Activated T-helper 1 cell treated with anti-CD3 and anti-CD28 coated beads, Interleukin-12 subunit alpha, Interleukin-12 subunit beta, Interleukin-2, Interleukin-4 antibody, amounts not matched to agents 30 ng/mL and 10 ng/mL and 1 ng/mL, durations not matched to agents 14 hours and 24 hours and 36 hours (primary cell): ENCODE results near the gene P2RX5. TPM values are rescaled to one million over a fixed set of nuclear protein-coding genes. Genes with fewer than 3 reads are reported as not detected.

Experiments used
- DNase-seq: peaks from one replicate; pipeline ENCODE4 v3.0.0; 2021; ENCODE audit warnings: low spot score
- H3K27ac Mint-ChIP-seq: one replicate; pipeline ENCODE4 v1.8.0; 2021; ENCODE audit warnings: mild to moderate bottlenecking, mixed read lengths
- H3K27me3 Mint-ChIP-seq: one replicate; pipeline ENCODE4 v1.8.0; 2022; ENCODE audit warnings: mild to moderate bottlenecking, moderate library complexity, mixed read lengths; ENCODE audit not compliant: insufficient read depth
- H3K36me3 Mint-ChIP-seq: one replicate; pipeline ENCODE4 v1.8.0; 2021; ENCODE audit warnings: low read depth, mixed read lengths
- H3K4me1 Mint-ChIP-seq: one replicate; pipeline ENCODE4 v1.8.0; 2021; ENCODE audit warnings: low read depth, mixed read lengths
- H3K4me3 Mint-ChIP-seq: one replicate; pipeline ENCODE4 v1.8.0; 2021; ENCODE audit warnings: mild to moderate bottlenecking, moderate library complexity, mixed read lengths
- H3K9me3 Mint-ChIP-seq: one replicate; pipeline ENCODE4 v1.8.0; 2021; ENCODE audit warnings: mixed read lengths
- intact Hi-C: fragments of 100-400 bp; cut with micrococcal nuclease; formaldehyde crosslinking; loops from one replicate; pipeline ENCODE4 v1.15.1; 2024
- total RNA-seq: library from RNA; stranded (reverse); gene quantifications from 2 replicates; pipeline ENCODE4 v1.2.3, GENCODE V29; 2022

P2RX5 gene
- total RNA-seq, 1 donor from 2014 or later, result 143 TPM

DNA sequence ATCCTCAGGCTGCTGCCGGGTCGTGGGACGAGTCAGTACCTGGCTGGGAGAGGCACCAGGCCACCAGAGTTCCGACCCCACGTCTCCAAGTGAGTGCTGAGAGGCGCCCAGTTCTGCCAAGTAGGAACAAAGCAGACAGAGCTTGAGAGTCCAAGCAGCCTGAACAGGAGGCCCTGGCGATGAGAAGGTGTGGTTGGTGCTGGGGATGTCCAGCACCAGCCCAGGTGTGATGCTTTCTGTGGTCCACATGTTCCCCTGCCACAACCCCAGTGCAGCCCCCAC, 38.4 kb downstream of the P2RX5 start:
- intact Hi-C loops, result no loop called here
- no peak for DNase-seq
- H3K4me3 Mint-ChIP-seq, result no peak overlapping the region
- no peaks in the 10 kb centered on the region for H3K4me1 Mint-ChIP-seq
- H3K36me3 Mint-ChIP-seq, result peaks cover 1% of the 10 kb centered on the region
- no peaks in the 10 kb centered on the region for H3K27me3 Mint-ChIP-seq
- no peak overlapping the region for H3K27ac Mint-ChIP-seq
- H3K9me3 Mint-ChIP-seq, result no peaks in the 10 kb centered on the region

DNA sequence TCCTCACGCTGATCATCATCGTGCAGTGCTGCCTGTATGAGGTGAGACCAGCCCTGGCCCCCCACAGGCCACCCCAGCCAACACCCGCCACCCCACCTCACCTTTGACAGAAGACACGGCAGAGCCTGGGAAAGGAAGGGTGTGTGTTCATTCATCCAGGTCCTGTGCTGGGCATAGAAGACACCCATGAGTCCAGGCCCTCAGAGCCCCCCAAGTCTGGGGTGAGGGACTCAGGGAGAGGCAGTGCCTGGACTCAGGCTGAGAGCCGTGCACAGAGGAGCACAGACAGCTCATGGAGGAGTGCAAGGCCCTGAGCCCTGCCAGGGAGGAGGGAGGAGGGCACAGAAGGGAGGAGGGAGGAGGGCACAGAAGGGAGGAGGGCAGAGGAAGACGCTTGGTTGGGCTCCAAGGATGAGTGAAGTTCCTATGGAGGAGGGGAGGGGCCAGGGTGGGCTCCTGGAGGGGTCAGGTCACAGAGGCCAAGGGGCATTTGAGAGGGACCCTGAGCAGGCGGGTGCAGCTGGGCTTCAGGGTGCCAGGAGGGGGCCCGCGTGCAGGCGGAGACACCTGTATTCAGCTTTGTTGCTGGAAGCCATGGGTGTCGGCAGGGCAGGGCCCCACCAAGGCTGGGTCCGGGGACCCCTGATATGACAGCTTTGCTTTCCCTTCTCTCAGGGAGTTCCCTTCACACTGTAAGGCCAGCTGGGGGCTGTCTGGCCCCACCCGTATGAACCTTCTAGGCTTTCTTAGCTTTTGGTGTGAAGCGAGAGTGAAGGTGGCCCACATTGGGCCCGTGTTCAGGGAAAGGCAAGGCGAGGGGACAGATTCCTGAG, 39.0 kb downstream of the P2RX5 start:
- no peak overlapping the region for H3K4me3 Mint-ChIP-seq
- H3K27ac Mint-ChIP-seq, result no peak overlapping the region
- no peaks in the 10 kb centered on the region for H3K4me1 Mint-ChIP-seq
- DNase-seq, result no peak
- intact Hi-C loops, result no loop called here
- peaks cover 1% of the 10 kb centered on the region for H3K36me3 Mint-ChIP-seq
- H3K9me3 Mint-ChIP-seq, result no peaks in the 10 kb centered on the region
- H3K27me3 Mint-ChIP-seq, result no peaks in the 10 kb centered on the region

DNA sequence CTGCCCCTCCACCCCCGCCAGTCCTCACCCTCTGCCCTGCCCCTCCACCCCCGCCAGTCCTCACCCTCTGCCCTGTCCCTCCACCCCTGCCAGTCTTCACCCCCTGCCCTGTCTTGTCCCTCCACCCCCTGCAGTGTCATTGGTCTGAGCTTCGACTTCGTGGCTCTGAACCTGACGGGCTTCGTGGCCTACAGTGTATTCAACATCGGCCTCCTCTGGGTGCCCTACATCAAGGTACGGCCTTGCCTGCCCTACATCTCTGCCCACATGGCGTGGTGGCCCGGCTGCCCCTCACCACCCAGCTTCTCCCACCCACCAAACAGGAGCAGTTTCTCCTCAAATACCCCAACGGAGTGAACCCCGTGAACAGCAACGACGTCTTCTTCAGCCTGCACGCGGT, 39.6 kb downstream of the P2RX5 start:
- Mint-ChIP-seq H3K27me3 (no peaks in the 10 kb centered on the region), H3K9me3 (no peaks in the 10 kb centered on the region), H3K4me1 (no peaks in the 10 kb centered on the region), H3K36me3 (peaks cover 1% of the 10 kb centered on the region), H3K27ac (no peak overlapping the region), H3K4me3 (no peak overlapping the region)
- DNase-seq, result no peak
- intact Hi-C loops, result no loop called here

DNA sequence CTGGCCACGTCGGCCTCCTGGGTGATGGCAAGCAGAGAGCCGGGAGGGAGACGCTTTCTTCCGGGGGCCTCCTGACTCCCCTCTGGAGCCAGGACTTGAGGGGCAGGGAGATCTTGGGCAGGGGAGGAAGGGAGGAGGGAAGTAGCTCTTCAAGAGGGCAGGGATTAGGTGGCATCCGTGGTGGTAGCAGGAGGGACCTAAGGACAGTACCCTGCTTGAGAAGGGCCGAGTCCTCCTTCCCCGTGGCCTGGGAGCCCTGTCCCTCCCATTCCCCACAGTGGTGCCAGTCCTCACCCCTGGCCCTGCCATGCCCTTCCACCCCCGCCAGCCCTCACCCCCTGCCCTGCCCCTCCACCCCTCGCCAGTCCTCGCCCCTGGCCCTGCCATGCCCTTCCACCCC, 40.2 kb downstream of the P2RX5 start:
- Mint-ChIP-seq H3K27ac (no peak overlapping the region), H3K36me3 (peaks cover 1% of the 10 kb centered on the region), H3K27me3 (no peaks in the 10 kb centered on the region), H3K4me1 (no peaks in the 10 kb centered on the region), H3K4me3 (no peak overlapping the region), H3K9me3 (no peaks in the 10 kb centered on the region)
- intact Hi-C loops, result no loop called here
- DNase-seq, result no peak

DNA sequence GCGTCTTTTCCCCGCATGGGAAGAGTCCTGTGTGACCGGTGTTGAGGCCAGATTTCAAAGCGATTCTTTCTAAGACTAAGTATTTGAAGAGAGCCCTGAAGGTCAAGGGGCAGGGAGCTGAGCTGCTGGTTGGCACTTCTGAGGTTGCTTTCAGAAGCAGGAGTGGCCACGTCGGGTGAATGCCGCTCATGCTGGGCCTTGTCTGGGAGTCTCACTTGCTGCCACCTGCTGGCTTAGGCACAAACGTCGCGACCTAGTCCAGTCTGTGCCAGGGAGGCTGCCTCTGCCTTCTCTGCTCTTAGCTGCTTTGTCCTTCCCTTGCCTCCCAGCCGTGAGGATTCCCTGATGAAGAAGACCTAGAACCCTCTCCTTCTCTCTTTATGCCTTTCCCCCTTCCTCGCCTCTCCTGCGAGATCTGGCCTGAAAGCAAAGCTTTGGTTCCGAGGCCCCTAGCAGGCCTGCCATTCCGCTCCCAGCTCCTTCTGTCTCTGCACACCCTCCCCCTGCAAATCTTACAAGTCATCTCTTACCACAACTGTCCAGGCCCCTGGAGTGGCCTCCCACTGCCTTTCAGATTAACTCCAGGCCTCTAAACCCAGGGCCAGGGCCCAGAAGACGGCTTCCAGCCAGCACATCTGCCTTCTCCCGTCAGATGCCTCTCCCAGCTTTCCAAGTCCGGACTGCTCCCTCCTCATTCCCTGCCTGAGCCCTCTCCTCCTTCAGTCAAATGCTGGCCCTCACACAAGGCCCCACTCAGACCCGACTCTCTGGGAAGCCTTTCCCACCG, 48.0 kb downstream of the P2RX5 start:
- intact Hi-C loops, result loop anchor here (1.0 kb wide), 1 partner anchor 46 kb away; no protein-coding TSS in a partner anchor

DNA sequence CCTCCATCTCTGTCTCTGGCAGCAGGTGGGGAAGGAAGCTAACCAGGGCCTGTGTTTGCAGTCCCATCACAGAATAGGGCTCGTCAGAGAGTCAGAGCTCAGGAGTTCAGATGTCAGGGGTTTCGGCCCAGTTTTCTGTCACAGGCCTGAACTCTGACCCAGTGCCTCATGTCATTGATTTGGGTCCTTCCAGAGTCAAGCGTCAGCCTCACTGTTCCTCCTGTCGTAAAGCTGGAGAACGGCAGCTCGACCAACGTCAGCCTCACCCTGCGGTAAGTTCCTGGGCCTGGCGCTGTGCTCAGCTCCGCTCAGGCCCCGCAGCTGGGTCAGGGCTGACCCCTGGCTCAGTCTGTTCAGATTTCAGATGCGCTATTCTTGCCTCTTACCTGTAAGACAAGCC, 48.7 kb downstream of the P2RX5 start:
- Mint-ChIP-seq H3K36me3 (peaks cover 31% of the 10 kb centered on the region), H3K27me3 (no peaks in the 10 kb centered on the region), H3K27ac (no peak overlapping the region), H3K4me3 (no peak overlapping the region), H3K9me3 (no peaks in the 10 kb centered on the region), H3K4me1 (peaks cover 21% of the 10 kb centered on the region)
- intact Hi-C loops, result no loop called here
- DNase-seq, result no peak

More for the DNA sequence above, 48.0 kb downstream of the P2RX5 start:
- H3K27ac Mint-ChIP-seq, result no peak overlapping the region
- peaks cover 16% of the 10 kb centered on the region for H3K4me1 Mint-ChIP-seq
- DNase-seq, result no peak
- no peak overlapping the region for H3K4me3 Mint-ChIP-seq
- no peaks in the 10 kb centered on the region for H3K9me3 Mint-ChIP-seq
- peaks cover 28% of the 10 kb centered on the region for H3K36me3 Mint-ChIP-seq
- no peaks in the 10 kb centered on the region for H3K27me3 Mint-ChIP-seq

DNA sequence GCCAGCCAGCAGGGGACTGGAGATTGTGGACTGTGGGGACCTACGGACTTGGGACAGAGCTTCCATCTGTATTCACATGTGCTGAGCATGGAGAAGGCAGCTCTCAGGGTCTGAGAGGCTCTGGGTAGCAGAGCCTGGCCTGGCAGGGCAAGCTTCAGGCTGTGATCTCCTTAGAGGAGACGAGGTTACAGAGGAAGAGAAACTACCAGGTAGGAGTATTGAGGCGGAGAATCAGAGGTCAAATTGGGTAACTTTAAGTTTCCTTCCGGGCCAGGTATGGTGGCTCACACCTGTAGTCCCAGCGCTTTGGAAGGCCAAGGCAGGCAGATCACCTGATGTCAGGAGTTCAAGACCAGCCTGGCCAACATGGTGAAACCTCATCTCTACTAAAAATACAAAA, 50.6 kb downstream of the P2RX5 start:
- Mint-ChIP-seq H3K9me3 (no peaks in the 10 kb centered on the region), H3K27ac (peak overlapping the region; percentile 40), H3K27me3 (no peaks in the 10 kb centered on the region), H3K4me1 (peaks cover 37% of the 10 kb centered on the region), H3K36me3 (peaks cover 37% of the 10 kb centered on the region), H3K4me3 (no peak overlapping the region)
- intact Hi-C loops, result no loop called here
- DNase-seq, result no peak

DNA sequence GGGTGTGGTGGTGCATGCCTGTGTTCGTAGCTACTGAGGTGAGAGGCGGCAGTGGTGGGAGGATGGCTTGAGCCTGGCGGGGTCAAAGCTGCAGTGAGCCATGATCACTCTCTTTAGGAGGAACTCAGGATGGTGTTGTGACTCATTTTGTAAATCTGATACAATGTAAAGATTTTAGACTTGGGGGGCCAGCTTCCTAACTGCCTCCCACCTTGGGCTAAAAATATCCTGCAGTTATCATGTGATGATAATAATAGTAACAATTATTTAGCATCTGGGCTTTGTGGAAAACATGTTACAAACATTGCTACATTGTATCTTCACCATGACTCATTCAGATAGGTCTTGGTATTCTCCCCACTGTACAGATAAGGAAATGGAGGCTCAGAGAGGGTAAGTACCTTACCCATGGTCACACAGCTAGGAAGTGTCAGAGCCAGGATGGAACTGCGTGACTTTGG, 52.0 kb downstream of the P2RX5 start:
- Mint-ChIP-seq H3K4me3 (no peak overlapping the region), H3K27me3 (no peaks in the 10 kb centered on the region), H3K27ac (peak overlapping the region; percentile 87), H3K36me3 (peaks cover 35% of the 10 kb centered on the region), H3K9me3 (no peaks in the 10 kb centered on the region), H3K4me1 (peaks cover 48% of the 10 kb centered on the region)
- no peak for DNase-seq
- intact Hi-C loops, result no loop called here

DNA sequence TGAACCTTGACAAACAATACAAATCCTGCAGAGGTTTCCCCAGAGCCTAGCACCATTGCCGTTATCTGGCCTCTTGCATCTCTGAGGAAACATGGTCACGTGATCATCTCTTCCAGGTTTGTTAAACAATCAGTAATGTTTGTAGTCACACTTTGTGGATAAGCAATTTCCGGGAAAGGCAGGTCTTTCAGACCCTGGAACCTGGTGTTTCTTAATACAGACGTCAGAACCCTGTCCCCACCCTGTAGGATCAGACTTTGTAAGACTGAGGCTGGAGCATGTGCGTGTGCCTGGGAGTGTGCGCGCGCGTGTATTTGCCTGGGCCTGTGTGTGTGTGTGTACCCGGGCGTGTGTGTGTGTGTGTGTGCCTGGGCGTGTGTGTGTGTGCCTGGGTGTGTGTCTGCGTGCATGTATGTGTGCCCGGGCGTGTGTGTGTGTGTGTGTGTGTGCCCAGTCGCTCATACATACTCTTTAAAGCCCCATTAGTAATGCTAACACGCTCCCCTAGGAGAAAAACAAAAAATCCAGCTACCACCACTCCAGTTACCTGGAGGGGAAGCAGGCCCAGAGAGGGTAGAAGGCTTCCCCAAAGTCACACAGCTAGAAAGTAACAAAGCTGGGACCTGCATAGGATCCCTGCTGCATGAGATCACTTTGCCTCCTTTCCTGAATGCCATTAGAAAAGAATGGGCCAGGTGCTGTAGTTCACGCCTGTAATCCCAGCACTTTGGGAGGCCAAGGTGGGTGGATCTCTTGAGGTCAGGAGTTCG, 54.1 kb downstream of the P2RX5 start:
- Mint-ChIP-seq H3K36me3 (peaks cover 35% of the 10 kb centered on the region), H3K27ac (peak overlapping the region; percentile 48), H3K27me3 (no peaks in the 10 kb centered on the region), H3K4me1 (peaks cover 65% of the 10 kb centered on the region), H3K4me3 (no peak overlapping the region), H3K9me3 (no peaks in the 10 kb centered on the region)
- DNase-seq, result no peak
- intact Hi-C loops, result no loop called here

DNA sequence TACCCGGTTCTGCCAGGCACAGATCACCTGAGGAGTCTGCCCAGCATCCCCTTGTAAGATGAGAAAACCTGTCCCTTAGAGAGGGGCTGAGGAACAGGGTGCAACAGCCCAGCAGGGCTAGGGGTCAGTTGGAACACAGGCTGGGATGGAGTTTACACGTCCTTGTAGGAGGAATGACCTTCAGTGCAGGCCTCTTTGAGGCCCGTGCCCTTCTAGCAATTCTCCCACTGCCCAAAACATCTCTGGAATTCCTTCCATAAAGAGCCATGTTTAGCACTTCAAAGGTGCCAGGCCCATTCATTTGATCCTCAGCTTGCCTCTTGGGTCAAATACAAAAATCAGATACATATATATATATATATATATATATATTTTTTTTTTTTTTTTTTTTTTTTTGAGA, 54.9 kb downstream of the P2RX5 start:
- H3K27me3 Mint-ChIP-seq, result no peaks in the 10 kb centered on the region
- intact Hi-C loops, result no loop called here
- no peak overlapping the region for H3K4me3 Mint-ChIP-seq
- no peaks in the 10 kb centered on the region for H3K9me3 Mint-ChIP-seq
- peak overlapping the region; percentile 90 for H3K27ac Mint-ChIP-seq
- H3K4me1 Mint-ChIP-seq, result peaks cover 65% of the 10 kb centered on the region
- DNase-seq, result no peak
- H3K36me3 Mint-ChIP-seq, result peaks cover 35% of the 10 kb centered on the region

DNA sequence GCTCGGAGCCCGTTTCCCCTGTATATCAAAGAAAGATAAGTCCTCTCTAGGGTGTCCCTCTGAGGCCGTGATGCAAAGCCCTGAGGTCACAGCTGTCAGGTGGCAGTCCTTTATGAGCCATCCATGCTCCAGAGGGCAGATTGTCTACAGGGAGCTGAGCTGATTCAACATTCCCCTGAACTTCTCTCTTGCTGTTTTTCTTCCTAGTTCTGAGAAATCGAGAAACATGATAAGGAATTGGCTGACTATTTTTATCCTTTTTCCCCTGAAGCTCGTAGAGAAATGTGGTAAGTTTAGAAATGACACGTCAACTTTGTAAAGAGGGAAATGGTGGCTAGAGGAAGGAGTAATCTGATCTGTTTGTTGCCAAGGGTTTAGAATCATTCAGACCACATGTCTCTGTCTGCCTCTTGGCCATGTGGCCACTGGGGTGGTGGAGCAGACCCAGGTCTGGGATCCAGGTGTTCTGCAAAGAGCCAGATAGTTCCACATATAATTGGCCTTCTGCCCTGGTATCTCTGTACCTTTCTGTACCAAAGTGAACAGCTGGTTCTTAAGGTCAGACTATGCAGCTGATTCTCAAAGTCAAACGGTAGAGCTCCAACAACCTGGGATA, 55.9 kb downstream of the P2RX5 start:
- Mint-ChIP-seq H3K36me3 (peaks cover 32% of the 10 kb centered on the region), H3K4me1 (peaks cover 66% of the 10 kb centered on the region), H3K27ac (peak overlapping the region; percentile 90), H3K4me3 (peak overlapping the region; percentile 78), H3K9me3 (no peaks in the 10 kb centered on the region), H3K27me3 (no peaks in the 10 kb centered on the region)
- no peak for DNase-seq
- intact Hi-C loops, result loop anchor here (1.0 to 5.0 kb wide), 4 partner anchors 28 to 593 kb away; partner anchors contain the start of genes EMC6, HASPIN and TAX1BP3

DNA sequence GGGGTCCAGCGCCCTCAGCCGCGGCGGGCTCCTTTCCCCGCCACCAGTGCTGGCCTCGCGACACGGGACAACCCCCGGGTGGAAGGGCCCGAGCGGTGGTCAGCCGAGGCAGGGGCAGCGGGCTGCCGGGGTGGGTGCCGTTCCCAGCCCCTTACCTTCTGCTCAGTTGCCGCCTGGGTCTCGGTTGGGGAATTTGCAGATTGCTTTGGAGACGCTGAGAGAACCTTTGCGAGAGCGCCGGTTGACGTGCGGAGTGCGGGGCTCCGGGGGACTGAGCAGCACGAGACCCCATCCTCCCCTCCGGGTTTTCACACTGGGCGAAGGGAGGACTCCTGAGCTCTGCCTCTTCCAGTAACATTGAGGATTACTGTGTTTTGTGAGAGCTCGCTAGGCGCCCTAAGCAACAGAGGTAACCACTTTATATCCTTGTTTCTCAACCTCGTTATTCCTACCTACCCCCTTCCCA, 59.0 kb downstream of the P2RX5 start:
- Mint-ChIP-seq H3K27ac (peak overlapping the region; percentile 55), H3K27me3 (no peaks in the 10 kb centered on the region), H3K4me1 (peaks cover 53% of the 10 kb centered on the region), H3K36me3 (peaks cover 27% of the 10 kb centered on the region), H3K4me3 (peak overlapping the region; percentile 95), H3K9me3 (no peaks in the 10 kb centered on the region)
- no peak for DNase-seq
- intact Hi-C loops, result loop anchor here (1.0 to 5.0 kb wide), 7 partner anchors 31 to 590 kb away; partner anchors contain the start of genes CAMKK1, EMC6, HASPIN and TAX1BP3
